SH-SY5Y (cell line): ENCODE measurements around the gene OTULINL.

Source experiments
- GATA2 ChIP-seq: IDR thresholded peaks from 2 replicates; pipeline ENCODE4 v1.6.1; 2011; ENCODE audit warnings: mild to moderate bottlenecking, low read depth, low read length
- GATA3 ChIP-seq: IDR thresholded peaks from 2 replicates; pipeline ENCODE4 v1.6.1; 2011; ENCODE audit warnings: low read depth, mild to moderate bottlenecking, low read length, moderate library complexity

Gene OTULINL

GRCh38 chr5:14582797-14583137 is 1.2 kb downstream of the OTULINL start:
- TF ChIP-seq GATA3 (no peak), GATA2 (no peak)

GRCh38 chr5:14584848-14585247 is 3.3 kb downstream of the OTULINL start:
- TF ChIP-seq GATA3 (no peak), GATA2 (no peak)

- no peak for TF ChIP-seq GATA2
- TF ChIP-seq GATA3, result no peak
Observed at GRCh38 chr5:14587150-14587549, 5.6 kb downstream of the OTULINL start.

GRCh38 chr5:14588145-14588544 is 6.6 kb downstream of the OTULINL start:
- TF ChIP-seq GATA2 (no peak), GATA3 (no peak)

GRCh38 chr5:14588758-14589543 is 7.4 kb downstream of the OTULINL start:
- TF ChIP-seq GATA2 (no peak), GATA3 (no peak)

- peak; percentile 76 for TF ChIP-seq GATA3
- peak; percentile 88 for TF ChIP-seq GATA2
Observed at GRCh38 chr5:14590949-14591348, 9.4 kb downstream of the OTULINL start.

GRCh38 chr5:14591548-14591947 is 10.0 kb downstream of the OTULINL start:
- no peak for TF ChIP-seq GATA2
- TF ChIP-seq GATA3, result no peak

- no peak for TF ChIP-seq GATA2
- TF ChIP-seq GATA3, result no peak
Observed at GRCh38 chr5:14593326-14594021, 11.9 kb downstream of the OTULINL start.

GRCh38 chr5:14594378-14595074 is 12.9 kb downstream of the OTULINL start:
- TF ChIP-seq GATA3 (no peak), GATA2 (no peak)

GRCh38 chr5:14595189-14595588 is 13.6 kb downstream of the OTULINL start:
- TF ChIP-seq GATA3 (peak; percentile 77), GATA2 (peak; percentile 83)

- TF ChIP-seq GATA2 (no peak), GATA3 (no peak)
Observed at GRCh38 chr5:14595891-14596290, 14.3 kb downstream of the OTULINL start.

GRCh38 chr5:14597080-14597479 is 15.5 kb downstream of the OTULINL start:
- TF ChIP-seq GATA2 (no peak), GATA3 (no peak)

GRCh38 chr5:14598225-14598624 is 16.6 kb downstream of the OTULINL start:
- no peak for TF ChIP-seq GATA2
- TF ChIP-seq GATA3, result no peak

GRCh38 chr5:14599476-14600127 is 18.0 kb downstream of the OTULINL start:
- TF ChIP-seq GATA2 (peak; percentile 8; the same call in 1 of the 2 replicates), GATA3 (peak; percentile 83)

- TF ChIP-seq GATA2 (no peak), GATA3 (no peak)
Observed at GRCh38 chr5:14600846-14601245, 19.3 kb downstream of the OTULINL start.
